ENCODE results near the gene PLCB4. TPM values are rescaled to one million over a fixed set of nuclear protein-coding genes. Genes with fewer than 3 reads are reported as not detected.

Gene PLCB4
- total RNA-seq, 1 experiment from 2014 or later: not detected

DNA sequence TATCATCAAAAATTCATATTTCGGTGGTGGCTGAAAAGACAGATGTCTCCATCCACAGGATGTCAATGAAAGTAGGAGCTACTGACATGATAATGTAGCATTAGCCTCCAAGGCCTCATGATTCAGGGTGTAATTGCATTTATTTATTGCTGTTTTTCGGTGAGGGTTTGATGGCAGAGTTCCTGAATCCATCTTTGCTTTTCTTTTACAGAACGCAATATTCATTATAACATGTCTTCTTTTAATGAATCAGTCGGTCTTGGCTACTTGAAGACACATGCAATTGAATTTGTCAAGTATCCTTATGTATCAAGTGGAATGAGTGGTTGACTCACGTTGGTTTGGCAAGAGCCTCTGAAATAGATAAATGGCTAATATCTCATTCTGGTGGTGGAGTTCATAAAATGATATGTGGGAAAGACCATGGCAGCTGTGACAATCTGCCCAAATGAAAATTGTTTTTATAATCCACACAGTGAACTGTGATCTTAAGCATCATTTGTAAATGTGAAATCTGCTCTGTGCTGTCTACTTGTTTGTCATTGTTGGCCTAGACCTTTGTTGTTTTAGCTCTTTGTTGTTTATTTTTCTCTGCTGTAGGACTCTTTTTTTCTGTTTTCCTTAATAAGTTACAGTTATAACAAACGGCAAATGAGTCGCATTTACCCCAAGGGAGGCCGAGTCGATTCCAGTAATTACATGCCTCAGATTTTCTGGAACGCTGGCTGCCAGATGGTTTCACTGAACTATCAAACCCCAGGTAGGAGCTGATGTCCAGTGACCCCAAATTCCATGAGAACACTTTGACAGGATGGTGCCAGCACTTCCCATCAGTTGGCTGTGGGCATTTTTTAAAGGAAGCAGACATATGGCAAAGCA lies 339.8 kb downstream of the PLCB4 start:
- H2AFZ ChIP-seq (ENCODE audit: low read length): no peak overlapping the region
- H3K9me3 ChIP-seq (ENCODE audit: low read length): no peaks in the 10 kb centered on the region
- H3K36me3 ChIP-seq (ENCODE audit: insufficient read depth, low read length): no peaks in the 10 kb centered on the region
- H3K4me1 ChIP-seq (ENCODE audit: low read length): no peaks in the 10 kb centered on the region
- H3K27me3 ChIP-seq (ENCODE audit: low read length): no peaks in the 10 kb centered on the region
- no peaks in the 10 kb centered on the region for H3K9me2 ChIP-seq (replicated peaks; ENCODE audit: insufficient read depth, low read length)
- H4K20me1 ChIP-seq (ENCODE audit: insufficient read depth, low read depth, low read length): no peaks in the 10 kb centered on the region
- DNase-seq: no peak
- no peak overlapping the region for H3K4me3 ChIP-seq (ENCODE audit: low read length)
- H3K4me2 ChIP-seq (ENCODE audit: low read depth, low read length, poor library complexity, severe bottlenecking): no peak overlapping the region
- H3K27ac ChIP-seq (ENCODE audit: low read length): no peak overlapping the region
- H3K79me2 ChIP-seq (ENCODE audit: low read length): no peaks in the 10 kb centered on the region
- no peak overlapping the region for H3K9ac ChIP-seq (ENCODE audit: low read length)

DNA sequence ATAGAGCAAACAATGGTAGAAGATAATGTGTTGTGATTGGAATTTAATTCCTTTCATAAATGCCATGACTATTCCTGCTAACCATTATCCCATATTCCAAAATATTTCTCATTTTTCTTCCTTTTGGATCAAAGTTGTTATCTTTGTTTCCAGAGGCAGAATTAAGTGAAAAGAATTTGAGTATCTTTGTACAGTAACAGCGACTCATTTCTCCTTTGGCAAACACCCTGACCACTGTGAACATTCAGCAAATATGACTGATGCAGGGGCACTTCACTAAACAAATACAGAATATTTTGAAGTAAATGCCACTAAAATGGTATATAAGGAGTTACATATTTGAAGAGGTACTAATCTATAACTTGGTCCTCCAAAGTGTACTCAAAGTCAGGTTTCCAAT lies 340.5 kb downstream of the PLCB4 start:
- H3K27ac ChIP-seq (ENCODE audit: low read length): no peak overlapping the region
- no peaks in the 10 kb centered on the region for H3K9me2 ChIP-seq (replicated peaks; ENCODE audit: insufficient read depth, low read length)
- H3K9ac ChIP-seq (ENCODE audit: low read length): no peak overlapping the region
- no peaks in the 10 kb centered on the region for H3K79me2 ChIP-seq (ENCODE audit: low read length)
- H3K4me3 ChIP-seq (ENCODE audit: low read length): no peak overlapping the region
- no peaks in the 10 kb centered on the region for H3K4me1 ChIP-seq (ENCODE audit: low read length)
- DNase-seq: no peak
- no peaks in the 10 kb centered on the region for H4K20me1 ChIP-seq (ENCODE audit: insufficient read depth, low read depth, low read length)
- no peak overlapping the region for H2AFZ ChIP-seq (ENCODE audit: low read length)
- no peak overlapping the region for H3K4me2 ChIP-seq (ENCODE audit: low read depth, low read length, poor library complexity, severe bottlenecking)
- H3K27me3 ChIP-seq (ENCODE audit: low read length): no peaks in the 10 kb centered on the region
- no peaks in the 10 kb centered on the region for H3K9me3 ChIP-seq (ENCODE audit: low read length)
- H3K36me3 ChIP-seq (ENCODE audit: insufficient read depth, low read length): no peaks in the 10 kb centered on the region

DNA sequence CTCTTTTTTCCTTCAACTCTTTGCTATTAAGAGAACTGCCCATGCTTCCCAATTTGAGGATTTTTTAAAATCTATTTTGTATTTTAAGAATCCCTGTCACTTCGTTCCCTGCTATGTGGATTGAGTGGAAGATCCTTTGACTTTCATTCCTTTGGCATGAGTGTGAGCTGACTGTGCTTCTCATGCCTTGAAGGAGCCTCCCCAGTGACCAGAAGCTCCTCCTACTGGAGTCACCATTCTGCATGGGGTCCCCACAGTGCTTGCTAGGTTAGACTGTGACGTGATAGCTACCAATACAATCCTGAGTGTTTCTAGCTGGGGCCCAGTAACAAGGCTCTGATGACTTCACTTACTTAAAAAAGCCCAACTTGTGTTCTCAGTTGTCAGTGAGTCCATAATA lies 341.1 kb downstream of the PLCB4 start:
- no peak for DNase-seq
- Histone ChIP-seq H3K4me3 (ENCODE audit: low read length) (no peak overlapping the region), H3K9me2 (replicated peaks; ENCODE audit: insufficient read depth, low read length) (no peaks in the 10 kb centered on the region), H4K20me1 (ENCODE audit: insufficient read depth, low read depth, low read length) (no peaks in the 10 kb centered on the region), H3K27me3 (ENCODE audit: low read length) (no peaks in the 10 kb centered on the region), H3K9ac (ENCODE audit: low read length) (no peak overlapping the region), H3K4me1 (ENCODE audit: low read length) (no peaks in the 10 kb centered on the region), H2AFZ (ENCODE audit: low read length) (no peak overlapping the region), H3K9me3 (ENCODE audit: low read length) (no peaks in the 10 kb centered on the region), H3K27ac (ENCODE audit: low read length) (no peak overlapping the region), H3K36me3 (ENCODE audit: insufficient read depth, low read length) (no peaks in the 10 kb centered on the region), H3K4me2 (ENCODE audit: low read depth, low read length, poor library complexity, severe bottlenecking) (no peak overlapping the region), H3K79me2 (ENCODE audit: low read length) (no peaks in the 10 kb centered on the region)

DNA sequence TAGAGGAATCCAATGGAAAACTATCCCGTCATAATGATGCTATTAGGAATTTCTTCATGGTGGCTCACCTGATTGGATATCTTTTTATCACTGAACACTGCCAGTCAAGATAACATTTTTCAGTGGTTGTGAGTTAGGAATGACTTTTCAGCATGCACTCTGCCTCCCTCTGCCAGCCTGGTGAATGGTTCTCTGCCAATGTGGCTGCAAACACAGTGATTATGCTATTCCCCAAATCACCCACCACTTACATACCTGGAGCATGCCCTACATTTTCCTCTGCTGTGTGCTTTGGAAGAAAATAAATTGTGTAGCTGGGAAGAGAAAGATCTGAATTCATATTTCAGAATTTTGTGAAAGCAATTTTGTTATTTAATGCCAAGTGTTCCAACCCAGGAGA lies 342.9 kb downstream of the PLCB4 start:
- H3K9ac ChIP-seq (ENCODE audit: low read length): no peak overlapping the region
- H2AFZ ChIP-seq (ENCODE audit: low read length): no peak overlapping the region
- H3K4me2 ChIP-seq (ENCODE audit: low read depth, low read length, poor library complexity, severe bottlenecking): no peak overlapping the region
- H3K79me2 ChIP-seq (ENCODE audit: low read length): no peaks in the 10 kb centered on the region
- no peaks in the 10 kb centered on the region for H3K27me3 ChIP-seq (ENCODE audit: low read length)
- H3K36me3 ChIP-seq (ENCODE audit: insufficient read depth, low read length): no peaks in the 10 kb centered on the region
- no peak for DNase-seq
- no peak overlapping the region for H3K4me3 ChIP-seq (ENCODE audit: low read length)
- no peaks in the 10 kb centered on the region for H4K20me1 ChIP-seq (ENCODE audit: insufficient read depth, low read depth, low read length)
- H3K9me3 ChIP-seq (ENCODE audit: low read length): no peaks in the 10 kb centered on the region
- no peaks in the 10 kb centered on the region for H3K9me2 ChIP-seq (replicated peaks; ENCODE audit: insufficient read depth, low read length)
- H3K4me1 ChIP-seq (ENCODE audit: low read length): no peaks in the 10 kb centered on the region
- H3K27ac ChIP-seq (ENCODE audit: low read length): no peak overlapping the region

- Histone ChIP-seq H3K4me1 (ENCODE audit: low read length) (no peaks in the 10 kb centered on the region), H3K9me2 (replicated peaks; ENCODE audit: insufficient read depth, low read length) (no peaks in the 10 kb centered on the region), H3K27me3 (ENCODE audit: low read length) (no peaks in the 10 kb centered on the region), H3K4me3 (ENCODE audit: low read length) (no peak overlapping the region), H3K79me2 (ENCODE audit: low read length) (no peaks in the 10 kb centered on the region), H3K9ac (ENCODE audit: low read length) (no peak overlapping the region), H3K9me3 (ENCODE audit: low read length) (no peaks in the 10 kb centered on the region), H3K27ac (ENCODE audit: low read length) (no peak overlapping the region), H3K36me3 (ENCODE audit: insufficient read depth, low read length) (no peaks in the 10 kb centered on the region), H4K20me1 (ENCODE audit: insufficient read depth, low read depth, low read length) (no peaks in the 10 kb centered on the region), H2AFZ (ENCODE audit: low read length) (no peak overlapping the region), H3K4me2 (ENCODE audit: low read depth, low read length, poor library complexity, severe bottlenecking) (no peak overlapping the region)
- DNase-seq: no peak
Observed at GRCh38 chr20:9412309-9412708, 343.4 kb downstream of the PLCB4 start.

DNA sequence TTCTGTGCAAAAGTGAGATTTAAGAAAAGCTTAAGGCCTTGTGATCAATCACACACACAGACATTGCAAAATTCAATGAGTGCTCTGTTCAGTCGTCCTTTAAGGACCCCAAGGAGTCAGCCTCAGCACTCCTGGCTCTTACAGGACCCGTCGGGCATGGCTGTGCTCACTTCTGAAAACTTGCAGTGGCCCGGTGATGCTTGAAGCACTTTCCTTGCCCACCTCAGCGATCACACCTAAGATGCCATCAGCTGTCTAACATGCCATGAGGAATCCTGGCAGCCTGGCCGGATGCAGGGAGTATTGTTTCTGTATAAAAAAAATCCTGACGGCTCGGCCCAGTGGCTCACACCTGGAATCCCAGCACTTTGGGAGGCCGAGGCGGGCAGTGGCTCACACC lies 344.1 kb downstream of the PLCB4 start:
- Histone ChIP-seq H3K4me1 (ENCODE audit: low read length) (no peaks in the 10 kb centered on the region), H3K9me2 (replicated peaks; ENCODE audit: insufficient read depth, low read length) (no peaks in the 10 kb centered on the region), H3K9ac (ENCODE audit: low read length) (no peak overlapping the region), H3K4me2 (ENCODE audit: low read depth, low read length, poor library complexity, severe bottlenecking) (no peak overlapping the region), H3K27me3 (ENCODE audit: low read length) (no peaks in the 10 kb centered on the region), H3K79me2 (ENCODE audit: low read length) (no peaks in the 10 kb centered on the region), H3K36me3 (ENCODE audit: insufficient read depth, low read length) (no peaks in the 10 kb centered on the region), H3K27ac (ENCODE audit: low read length) (no peak overlapping the region), H3K4me3 (ENCODE audit: low read length) (no peak overlapping the region), H3K9me3 (ENCODE audit: low read length) (no peaks in the 10 kb centered on the region), H4K20me1 (ENCODE audit: insufficient read depth, low read depth, low read length) (no peaks in the 10 kb centered on the region), H2AFZ (ENCODE audit: low read length) (no peak overlapping the region)
- DNase-seq: no peak

DNA sequence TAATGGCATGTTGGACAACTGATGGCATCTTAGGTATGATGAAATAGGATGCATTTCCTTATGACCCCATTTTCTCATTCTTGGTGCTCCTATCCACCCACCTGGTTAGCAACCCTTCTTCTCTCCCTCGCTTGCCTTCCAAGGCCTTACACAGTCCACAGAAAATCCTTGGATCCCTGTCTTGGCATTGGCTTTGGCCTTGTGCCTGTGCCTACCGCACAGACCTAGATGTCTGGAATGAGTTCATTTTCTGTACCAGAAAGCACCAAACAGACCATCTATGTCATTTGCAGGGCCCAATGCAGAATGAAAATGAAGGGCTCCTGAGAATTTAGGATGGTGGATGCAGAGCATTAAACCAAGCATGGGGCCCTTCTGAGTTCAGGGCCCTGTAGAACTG lies 346.5 kb downstream of the PLCB4 start:
- Histone ChIP-seq H2AFZ (ENCODE audit: low read length) (no peak overlapping the region), H4K20me1 (ENCODE audit: insufficient read depth, low read depth, low read length) (no peaks in the 10 kb centered on the region), H3K9ac (ENCODE audit: low read length) (no peak overlapping the region), H3K9me3 (ENCODE audit: low read length) (no peaks in the 10 kb centered on the region), H3K4me3 (ENCODE audit: low read length) (no peak overlapping the region), H3K27ac (ENCODE audit: low read length) (no peak overlapping the region), H3K4me1 (ENCODE audit: low read length) (no peaks in the 10 kb centered on the region), H3K4me2 (ENCODE audit: low read depth, low read length, poor library complexity, severe bottlenecking) (no peak overlapping the region), H3K79me2 (ENCODE audit: low read length) (no peaks in the 10 kb centered on the region), H3K9me2 (replicated peaks; ENCODE audit: insufficient read depth, low read length) (no peaks in the 10 kb centered on the region), H3K27me3 (ENCODE audit: low read length) (no peaks in the 10 kb centered on the region), H3K36me3 (ENCODE audit: insufficient read depth, low read length) (no peaks in the 10 kb centered on the region)
- DNase-seq: no peak

DNA sequence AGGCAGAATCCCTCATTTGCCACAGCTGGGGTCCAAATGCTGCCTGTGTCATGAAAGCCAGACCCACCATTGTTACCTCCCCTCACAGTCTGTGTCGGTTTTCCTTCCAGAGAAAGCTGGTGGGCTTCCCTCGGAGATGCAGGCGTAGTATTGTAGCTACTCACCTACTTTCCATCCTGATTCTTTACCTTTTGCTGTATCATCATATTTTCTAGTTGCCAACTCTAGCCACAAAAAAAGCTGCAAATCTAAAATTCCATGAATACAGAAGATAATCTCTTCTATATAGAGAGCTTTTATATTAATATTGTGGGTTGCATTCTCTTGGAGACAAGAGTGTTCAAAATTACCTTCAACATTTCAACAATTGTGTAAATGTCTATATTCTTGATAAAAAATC lies 347.5 kb downstream of the PLCB4 start:
- Histone ChIP-seq H3K27me3 (ENCODE audit: low read length) (no peaks in the 10 kb centered on the region), H3K4me3 (ENCODE audit: low read length) (no peak overlapping the region), H3K36me3 (ENCODE audit: insufficient read depth, low read length) (no peaks in the 10 kb centered on the region), H3K4me2 (ENCODE audit: low read depth, low read length, poor library complexity, severe bottlenecking) (no peak overlapping the region), H3K79me2 (ENCODE audit: low read length) (no peaks in the 10 kb centered on the region), H3K9me2 (replicated peaks; ENCODE audit: insufficient read depth, low read length) (no peaks in the 10 kb centered on the region), H3K9ac (ENCODE audit: low read length) (no peak overlapping the region), H3K9me3 (ENCODE audit: low read length) (no peaks in the 10 kb centered on the region), H3K27ac (ENCODE audit: low read length) (no peak overlapping the region), H4K20me1 (ENCODE audit: insufficient read depth, low read depth, low read length) (no peaks in the 10 kb centered on the region), H2AFZ (ENCODE audit: low read length) (no peak overlapping the region), H3K4me1 (ENCODE audit: low read length) (no peaks in the 10 kb centered on the region)
- DNase-seq: no peak

Measured in Karpas-422 (cell line).